ENCODE results near the gene HOXB7. TPM values are rescaled to one million over a fixed set of nuclear protein-coding genes. Genes with fewer than 3 reads are reported as not detected.

The HOXB7 gene
- total and polyA plus RNA-seq, 10 of the 15 experiments (the other 5 are each of a cell fraction or from before 2014, with no cell fraction given), result 2.8 to 7.4 (median 4.2) TPM

- H3K27ac ChIP-seq (ENCODE audit: control insufficient read depth, insufficient read depth), result no peak overlapping the region
- TF ChIP-seq POLR2A (IDR thresholded peaks at IDR 0.05; ENCODE audit: low read depth, low read length) (no peak), SREBF1 (IDR thresholded peaks at IDR 0.05; ENCODE audit: low read length) (no peak), HDAC2 (IDR thresholded peaks at IDR 0.05) (no peak), SMAD1 (IDR thresholded peaks at IDR 0.05; ENCODE audit: low read depth, partially characterized antibody) (no peak), NR2F1 (conservative IDR thresholded peaks at IDR 0.05) (no peak), STAT3 (IDR thresholded peaks at IDR 0.05; ENCODE audit: low read depth, low read length) (no peak), TAF1 (IDR thresholded peaks at IDR 0.05; ENCODE audit: borderline replicate concordance, low read depth, low read length) (no peak), CBFB (IDR thresholded peaks at IDR 0.05; ENCODE audit: low read depth) (no peak), ATF3 (IDR thresholded peaks at IDR 0.05; ENCODE audit: borderline replicate concordance, extremely low read depth, low read depth, low read length) (no peak), SPI1 (IDR thresholded peaks at IDR 0.05; ENCODE audit: borderline replicate concordance, insufficient read depth, low read depth, low read length) (no peak)
- TF ChIP-seq, protein P1, sequence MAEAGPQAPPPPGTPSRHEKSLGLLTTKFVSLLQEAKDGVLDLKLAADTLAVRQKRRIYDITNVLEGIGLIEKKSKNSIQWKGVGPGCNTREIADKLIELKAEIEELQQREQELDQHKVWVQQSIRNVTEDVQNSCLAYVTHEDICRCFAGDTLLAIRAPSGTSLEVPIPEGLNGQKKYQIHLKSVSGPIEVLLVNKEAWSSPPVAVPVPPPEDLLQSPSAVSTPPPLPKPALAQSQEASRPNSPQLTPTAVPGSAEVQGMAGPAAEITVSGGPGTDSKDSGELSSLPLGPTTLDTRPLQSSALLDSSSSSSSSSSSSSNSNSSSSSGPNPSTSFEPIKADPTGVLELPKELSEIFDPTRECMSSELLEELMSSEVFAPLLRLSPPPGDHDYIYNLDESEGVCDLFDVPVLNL (IDR thresholded peaks at IDR 0.05; ENCODE audit: low read depth, low read length), result no peak
- TF ChIP-seq, protein P2, sequence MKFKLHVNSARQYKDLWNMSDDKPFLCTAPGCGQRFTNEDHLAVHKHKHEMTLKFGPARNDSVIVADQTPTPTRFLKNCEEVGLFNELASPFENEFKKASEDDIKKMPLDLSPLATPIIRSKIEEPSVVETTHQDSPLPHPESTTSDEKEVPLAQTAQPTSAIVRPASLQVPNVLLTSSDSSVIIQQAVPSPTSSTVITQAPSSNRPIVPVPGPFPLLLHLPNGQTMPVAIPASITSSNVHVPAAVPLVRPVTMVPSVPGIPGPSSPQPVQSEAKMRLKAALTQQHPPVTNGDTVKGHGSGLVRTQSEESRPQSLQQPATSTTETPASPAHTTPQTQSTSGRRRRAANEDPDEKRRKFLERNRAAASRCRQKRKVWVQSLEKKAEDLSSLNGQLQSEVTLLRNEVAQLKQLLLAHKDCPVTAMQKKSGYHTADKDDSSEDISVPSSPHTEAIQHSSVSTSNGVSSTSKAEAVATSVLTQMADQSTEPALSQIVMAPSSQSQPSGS (IDR thresholded peaks at IDR 0.05; ENCODE audit: low read length), result no peak
- H4K20me1 ChIP-seq (ENCODE audit: control insufficient read depth, insufficient read depth), result no peaks in the 10 kb centered on the region
- intact Hi-C loops (cut with micrococcal nuclease; ENCODE audit: unreplicated experiment) (no loop called here), in situ Hi-C loops (cut with MboI) (no loop called here)
- RAD21 ChIA-PET (ENCODE audit: unreplicated experiment), result no interaction called here
- no peaks in the 10 kb centered on the region for H3K79me2 ChIP-seq (ENCODE audit: control insufficient read depth, insufficient read depth, low read length)
- no peak overlapping the region; the same call in 1 of the 2 replicates for H3K4me2 ChIP-seq (ENCODE audit: control insufficient read depth, insufficient read depth)
- CTCF ChIA-PET, result interaction anchor here (1.1 kb wide), 1 partner anchor 9 kb away, joined by 9 read pairs; no protein-coding TSS in a partner anchor
- no peak for DNase-seq (ENCODE audit: low read depth, low spot score)
- no peak overlapping the region for H2AFZ ChIP-seq (ENCODE audit: control insufficient read depth, low read depth, low read length)
- H3K27me3 ChIP-seq (replicated peaks in 1 of 2; ENCODE audit: control insufficient read depth in 2 of 2, insufficient read depth in 2 of 2, low read length in 1 of 2), result peaks cover 8 to 9% of the 10 kb centered on the region in 2 experiments
- H3K36me3 ChIP-seq (ENCODE audit: control insufficient read depth in 2 of 2, insufficient read depth in 2 of 2, low read length in 1 of 2), result no peaks in the 10 kb centered on the region
- SMC1A ChIA-PET (ENCODE audit: uncharacterized antibody, unreplicated experiment), result no interaction called here
- 69% methylated on average over 14 of the region's 14 CpGs for WGBS (ENCODE audit: insufficient coverage, insufficient replicate concordance, low lambda C conversion rate, missing lambda C conversion rate)
- no TSS peak for BruUV-seq (replicated peaks)
- POLR2A ChIA-PET, result no interaction called here
- FAIRE-seq, result no peak
- no peak for ATAC-seq
- H3K9me3 ChIP-seq (replicated peaks; ENCODE audit: control insufficient read depth, insufficient read depth, low read length), result no peaks in the 10 kb centered on the region
- peaks cover 7% of the 10 kb centered on the region for H3K4me1 ChIP-seq (ENCODE audit: control insufficient read depth, insufficient read depth, low read length)
- no peak overlapping the region; the same call in 1 of the 2 replicates for H3K4me3 ChIP-seq
- no peak overlapping the region for H3K9ac ChIP-seq (ENCODE audit: control insufficient read depth, insufficient read depth, low read length)
Measured at GRCh38 chr17:48645639-48646182, 34.9 kb upstream of the HOXB7 start.

All from GM12878 (cell line).